Spleen (tissue), 11 donors: ENCODE results near the gene B2M. TPM values are rescaled to one million over a fixed set of nuclear protein-coding genes. Genes with fewer than 3 reads are reported as not detected.
"Not testable (repeated sequence)": the region's sequence is repeated elsewhere in the genome, so short reads cannot be mapped to it uniquely, and the experiment has no call there.

Experiments
- DNase-seq: peaks from one replicate; pipeline ENCODE4 v3.0.0-alpha.2; 2020
- H3K27ac ChIP-seq, 8 donors: fragments of 200-600 bp; sonication (generic) in 7 of 8; 1 replicate in 4 of 8; 2 replicates in 4 of 8; pipeline versions ENCODE4 v1.5.0 to v1.8.0; 2016 to 2021; ENCODE audit warnings: inconsistent platforms in 4 of 8, mild to moderate bottlenecking in 4 of 8, moderate library complexity in 1 of 8
- H3K27me3 ChIP-seq, 7 donors: fragments of 200-600 bp; sonication (generic) in 6 of 7; replicated peaks in 1 of 7; 1 replicate in 4 of 7; 2 replicates in 3 of 7; pipeline versions ENCODE4 v1.5.0 to v1.8.0; 2016 to 2021; ENCODE audit warnings: inconsistent platforms in 3 of 7, mild to moderate bottlenecking in 1 of 7
- H3K36me3 ChIP-seq, 6 donors: fragments of 200-600 bp; sonication (generic) in 5 of 6; 1 replicate in 4 of 6; 2 replicates in 2 of 6; pipeline versions ENCODE4 v1.5.0 to v1.8.0; 2016 to 2021; ENCODE audit warnings: inconsistent platforms in 2 of 6
- H3K4me1 ChIP-seq, 6 donors: fragments of 200-600 bp; sonication (generic) in 5 of 6; 1 replicate in 3 of 6; 2 replicates in 3 of 6; pipeline versions ENCODE4 v1.5.0 to v1.8.0; 2016 to 2021; ENCODE audit warnings: inconsistent platforms in 3 of 6
- H3K4me3 ChIP-seq, 8 donors: fragments of 200-600 bp; sonication (generic) in 7 of 8; 1 replicate in 4 of 8; 2 replicates in 4 of 8; pipeline versions ENCODE4 v1.5.0 to v1.8.0; 2016 to 2021; ENCODE audit warnings: inconsistent platforms in 4 of 8, mild to moderate bottlenecking in 4 of 8, moderate library complexity in 2 of 8
- H3K9me3 ChIP-seq, 8 donors: fragments of 200-600 bp; sonication (generic) in 7 of 8; 1 replicate in 4 of 8; 2 replicates in 4 of 8; pipeline versions ENCODE4 v1.5.0 to v1.8.0; 2016 to 2021; ENCODE audit warnings: inconsistent platforms in 4 of 8
- POLR2A ChIP-seq, 3 donors: fragments of 450-650 bp; IDR thresholded peaks; one replicate each; pipeline ENCODE4 v1.5.1; 2017; ENCODE audit warnings: antibody characterized with exemption in 3 of 3, mild to moderate bottlenecking in 1 of 3
- POLR2AphosphoS5 ChIP-seq, 3 donors: sonication (generic); formaldehyde crosslinking; IDR thresholded peaks; one replicate each; pipeline ENCODE4 v1.5.1; 2017; ENCODE audit warnings: antibody characterized with exemption in 3 of 3
- WGBS, 5 donors: extraction: QIAGEN DNeasy Blood & Tissue Kit in 3 of 5; methylation state at CpG; one replicate each; pipeline versions ENCODE4 v1.1.5 to v1.1.7; 2013 to 2018; 5-methylcytosine and 5-hydroxymethylcytosine counted together
- intact Hi-C: fragments of 100-400 bp; cut with DNase I; formaldehyde crosslinking; loops from one replicate; pipeline ENCODE4 v1.15.0; 2023; ENCODE audit warnings: low total_unique reads
- polyA plus RNA-seq, 3 donors: library from polyadenylated mRNA; stranded (reverse); fragments of 200-250 nt; gene quantifications; one replicate each; pipeline ENCODE4 v1.2.1, GENCODE V29; 2013
- total RNA-seq, 7 donors: library from RNA; depleted of rRNA in 3 of 7; stranded (reverse); fragments of >200 nt in 3 of 7; fragmentation: NEBNext Ultra II Directional in 4 of 7; extraction: Animal tissue kit (Norgen Biotek cat#: 25700) in 4 of 7; gene quantifications; one replicate each; pipeline versions ENCODE4 v1.1.0 to v1.2.1, GENCODE V29; 2016 to 2021
- TF ChIP-seq, protein P1 (sequence below), 11 experiments: fragments of 200-600 bp in 7 of 11; fragments of 450-650 bp in 4 of 11; sonication (generic) in 4 of 11; IDR thresholded peaks in 8 of 11; conservative IDR thresholded peaks in 3 of 11; 1 replicate in 7 of 11; 2 replicates in 4 of 11; pipeline versions ENCODE4 v1.4.0 to v1.8.0; 2016 to 2021; ENCODE audit warnings: antibody characterized with exemption in 11 of 11, inconsistent platforms in 4 of 11, mild to moderate bottlenecking in 1 of 11
- donor health status: healthy with polysubstance abuse.
- donor health status: DM: no; HTN: no; CAD: no; lungs with moderate emphysema.
- donor health status: DM: no; HTN: no; CAD: no.
- donor health status: Bipolar disorder and iron deficiency.
- donor health status: healthy.
- donor health status: DM: no; HTN: no; CAD: no.
- donor health status: DM: yes; HTN: yes; CAD: no.

Gene B2M
- total and polyA plus RNA-seq, 10 donors: 3,969 to 10,333 (median 6,045) TPM

DNA sequence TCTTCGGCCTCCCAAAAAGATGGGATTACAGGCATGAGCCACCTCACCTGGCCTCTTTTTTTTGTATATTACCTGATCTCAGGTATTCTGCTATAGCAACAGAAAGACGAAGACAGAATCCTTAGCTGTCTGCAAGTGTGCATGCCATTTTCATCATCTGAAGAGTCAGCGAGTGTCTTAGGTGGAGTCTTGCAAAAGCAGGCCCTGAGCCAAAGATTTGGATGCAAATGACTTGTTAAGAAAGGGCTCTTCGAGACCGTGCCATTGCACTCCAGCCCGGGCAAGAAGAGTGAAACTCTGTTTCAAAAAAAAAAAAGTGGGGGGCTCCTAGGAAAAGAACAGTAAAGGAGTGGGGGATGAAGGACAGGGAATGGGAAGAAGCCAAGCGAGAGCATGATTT lies 14.8 kb downstream of the B2M start:
- Histone ChIP-seq H3K4me3 (peak overlapping the region in 6 of 8 donors; percentile 10 to 79 (median 32)), H3K4me1 (peaks cover 61 to 93% (median 84%) of the 10 kb centered on the region in 6 donors), H3K27me3 (no peaks in the 10 kb centered on the region), H3K27ac (peak overlapping the region; percentile 81 to 100 (median 98)), H3K36me3 (no peaks in the 10 kb centered on the region), H3K9me3 (no peaks in the 10 kb centered on the region)
- 21 to 39% (median 23%) methylated on average over 7 of the region's 7 CpGs for WGBS, 5 donors
- intact Hi-C loops: no loop called here
- TF ChIP-seq POLR2AphosphoS5 (IDR thresholded peaks at IDR 0.05): no peak
- TF ChIP-seq, protein P1, sequence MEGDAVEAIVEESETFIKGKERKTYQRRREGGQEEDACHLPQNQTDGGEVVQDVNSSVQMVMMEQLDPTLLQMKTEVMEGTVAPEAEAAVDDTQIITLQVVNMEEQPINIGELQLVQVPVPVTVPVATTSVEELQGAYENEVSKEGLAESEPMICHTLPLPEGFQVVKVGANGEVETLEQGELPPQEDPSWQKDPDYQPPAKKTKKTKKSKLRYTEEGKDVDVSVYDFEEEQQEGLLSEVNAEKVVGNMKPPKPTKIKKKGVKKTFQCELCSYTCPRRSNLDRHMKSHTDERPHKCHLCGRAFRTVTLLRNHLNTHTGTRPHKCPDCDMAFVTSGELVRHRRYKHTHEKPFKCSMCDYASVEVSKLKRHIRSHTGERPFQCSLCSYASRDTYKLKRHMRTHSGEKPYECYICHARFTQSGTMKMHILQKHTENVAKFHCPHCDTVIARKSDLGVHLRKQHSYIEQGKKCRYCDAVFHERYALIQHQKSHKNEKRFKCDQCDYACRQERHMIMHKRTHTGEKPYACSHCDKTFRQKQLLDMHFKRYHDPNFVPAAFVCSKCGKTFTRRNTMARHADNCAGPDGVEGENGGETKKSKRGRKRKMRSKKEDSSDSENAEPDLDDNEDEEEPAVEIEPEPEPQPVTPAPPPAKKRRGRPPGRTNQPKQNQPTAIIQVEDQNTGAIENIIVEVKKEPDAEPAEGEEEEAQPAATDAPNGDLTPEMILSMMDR (IDR thresholded peaks at IDR 0.05 in 8 of 11, conservative IDR thresholded peaks at IDR 0.05 in 3 of 11): no peak
- TF ChIP-seq POLR2A (IDR thresholded peaks at IDR 0.05): no peak
- DNase-seq: no peak

DNA sequence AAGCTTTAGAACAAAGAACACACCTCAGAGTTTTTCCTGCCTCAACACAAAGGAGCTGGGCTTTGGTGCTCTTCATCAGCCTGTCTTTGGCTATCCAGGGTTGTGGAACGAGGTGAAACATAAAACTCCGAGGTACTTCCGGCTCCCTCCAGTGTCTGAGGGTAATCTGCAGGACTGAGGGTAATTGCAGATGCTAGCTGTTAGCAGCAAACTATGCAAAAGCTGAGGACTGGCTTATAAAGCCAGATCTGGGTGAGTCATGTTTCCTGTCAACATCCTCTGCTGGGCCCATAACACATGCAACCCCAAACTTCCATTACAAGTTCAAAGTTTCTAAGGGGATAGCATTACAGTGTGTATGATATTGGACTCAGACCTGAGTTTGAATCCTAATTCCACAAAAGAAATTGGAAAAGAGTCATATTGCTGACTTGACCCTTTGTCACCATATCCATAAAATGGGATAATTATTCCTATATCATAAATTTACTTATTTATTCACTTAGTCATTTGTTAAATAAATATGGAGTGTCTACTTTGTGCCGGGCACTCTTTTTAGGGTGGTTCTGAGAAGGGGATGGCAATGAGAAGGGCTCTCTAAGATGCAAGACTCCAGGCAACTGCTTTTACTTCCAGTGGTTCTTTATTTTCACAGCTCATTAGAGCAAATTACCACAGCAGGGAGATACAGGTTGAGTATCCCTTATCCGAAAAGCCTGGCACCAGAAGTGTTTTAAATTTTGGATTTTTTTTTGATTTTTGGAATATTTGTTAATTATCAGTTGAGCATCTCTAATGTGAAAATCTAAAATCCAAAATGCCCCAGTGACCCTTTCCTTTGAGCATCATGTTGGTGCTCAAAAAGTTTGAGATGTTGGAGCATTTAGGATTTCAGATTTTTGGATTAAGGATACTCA lies 15.5 kb downstream of the B2M start:
- 12 to 17% (median 12%) methylated on average over 5 of the region's 5 CpGs for WGBS, 5 donors
- DNase-seq: no peak
- no peaks in the 10 kb centered on the region for H3K27me3 ChIP-seq
- intact Hi-C loops: no loop called here
- peak overlapping the region in 6 of 8 donors; percentile 10 to 79 (median 32) for H3K4me3 ChIP-seq
- no peaks in the 10 kb centered on the region for H3K9me3 ChIP-seq
- H3K27ac ChIP-seq: peak overlapping the region; percentile 81 to 100 (median 98)
- peaks cover 61 to 93% (median 87%) of the 10 kb centered on the region in 6 donors for H3K4me1 ChIP-seq
- H3K36me3 ChIP-seq: peaks cover 0 to 7% (median 2%) of the 10 kb centered on the region in 6 donors
- peak in 2 of 3 donors; percentile 86 to 92 for TF ChIP-seq POLR2A (IDR thresholded peaks at IDR 0.05)
- TF ChIP-seq POLR2AphosphoS5 (IDR thresholded peaks at IDR 0.05): peak; percentile 29 to 99 (median 38)
- TF ChIP-seq, protein P1 (IDR thresholded peaks at IDR 0.05 in 8 of 11, conservative IDR thresholded peaks at IDR 0.05 in 3 of 11): peak in 2 of 11 experiments; percentile 18 to 38

DNA sequence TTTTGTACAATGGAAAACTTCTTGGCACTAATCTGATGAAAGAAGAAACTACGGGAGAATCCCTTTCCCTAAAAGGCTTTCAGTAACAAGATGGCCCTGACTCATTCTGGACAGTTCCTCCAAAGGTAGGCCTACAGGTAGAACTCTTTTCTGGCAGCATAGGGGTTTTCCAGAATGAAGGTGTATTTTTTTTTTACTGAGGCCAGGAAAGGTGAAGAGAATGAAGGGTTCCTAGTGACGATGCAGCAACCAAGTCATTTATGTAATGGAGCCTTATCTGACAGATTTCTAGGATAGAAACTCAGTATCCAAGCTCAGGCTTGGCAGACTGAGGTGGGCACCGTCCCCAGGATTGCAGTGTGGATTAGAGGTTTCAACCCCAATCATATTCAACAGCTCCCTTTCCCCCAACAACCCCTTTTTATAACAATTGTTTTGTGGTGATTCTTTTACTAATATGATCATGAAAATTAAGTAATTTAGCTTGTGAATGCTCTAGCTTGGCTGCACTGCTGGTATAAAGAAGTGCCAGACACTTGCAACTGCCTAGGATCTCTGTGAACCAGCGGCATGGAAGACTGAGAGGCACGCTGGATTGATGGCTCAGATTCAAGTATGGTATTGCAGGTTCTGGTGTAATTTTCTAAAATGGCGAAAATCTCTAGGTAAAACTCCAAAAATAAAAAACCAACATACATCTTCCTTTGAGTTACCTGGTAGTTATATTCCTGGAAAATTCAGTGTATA lies 16.3 kb downstream of the B2M start:
- Histone ChIP-seq H3K9me3 (no peaks in the 10 kb centered on the region), H3K36me3 (peaks cover 0 to 15% (median 4%) of the 10 kb centered on the region in 6 donors), H3K4me1 (peaks cover 58 to 93% (median 87%) of the 10 kb centered on the region in 6 donors), H3K4me3 (peak overlapping the region in 1 of 8 donors; percentile 79), H3K27ac (peak overlapping the region; percentile 81 to 100 (median 98)), H3K27me3 (no peaks in the 10 kb centered on the region)
- TF ChIP-seq POLR2A (IDR thresholded peaks at IDR 0.05): no peak
- TF ChIP-seq, protein P1 (IDR thresholded peaks at IDR 0.05 in 8 of 11, conservative IDR thresholded peaks at IDR 0.05 in 3 of 11): peak in 1 of 11 experiments; percentile 6
- DNase-seq: no peak
- intact Hi-C loops: no loop called here
- whole genome bisulfite sequencing, 5 donors: 72 to 89% (median 78%) methylated on average over 6 of the region's 6 CpGs

DNA sequence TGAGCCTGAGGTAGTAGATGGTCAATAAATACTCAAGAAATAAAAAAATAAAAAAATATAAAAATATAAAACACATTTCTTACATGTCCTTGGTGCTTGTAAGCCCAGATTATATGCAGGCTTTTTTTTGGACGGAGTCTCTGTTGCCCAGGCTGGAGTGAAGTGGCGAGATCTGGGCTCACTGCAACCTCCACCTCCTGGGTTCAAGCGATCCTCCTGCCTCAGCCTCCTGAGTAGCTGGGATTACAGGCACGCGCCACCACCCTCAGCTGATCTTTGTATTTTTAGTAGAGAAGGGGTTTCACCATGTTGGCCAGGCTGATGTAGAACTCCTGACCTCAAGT lies 16.9 kb downstream of the B2M start:
- Histone ChIP-seq H3K36me3 (peaks cover 0 to 15% (median 4%) of the 10 kb centered on the region in 6 donors), H3K27ac (peak overlapping the region; percentile 81 to 100 (median 98)), H3K4me3 (peak overlapping the region in 4 of 8 donors; percentile 57 to 79 (median 68)), H3K4me1 (peaks cover 58 to 91% (median 82%) of the 10 kb centered on the region in 6 donors)
- intact Hi-C loops, H3K9me3 ChIP-seq, H3K27me3 ChIP-seq, DNase-seq: not testable (repeated sequence)
- 34 to 62% (median 53%) methylated on average over 5 of the region's 5 CpGs for WGBS, 5 donors
